HG03571 (cell line): ENCODE data around the gene SNUPN.
"Not testable (repeated sequence)": the region's sequence is repeated elsewhere in the genome, so short reads cannot be mapped to it uniquely, and the experiment has no call there.

Experiments used
- ATAC-seq: cut with Tn5 transposase; IDR thresholded peaks from one replicate; pipeline ENCODE4 v1.9.1; 2021; ENCODE audit not compliant: unreplicated experiment

Gene SNUPN

DNA sequence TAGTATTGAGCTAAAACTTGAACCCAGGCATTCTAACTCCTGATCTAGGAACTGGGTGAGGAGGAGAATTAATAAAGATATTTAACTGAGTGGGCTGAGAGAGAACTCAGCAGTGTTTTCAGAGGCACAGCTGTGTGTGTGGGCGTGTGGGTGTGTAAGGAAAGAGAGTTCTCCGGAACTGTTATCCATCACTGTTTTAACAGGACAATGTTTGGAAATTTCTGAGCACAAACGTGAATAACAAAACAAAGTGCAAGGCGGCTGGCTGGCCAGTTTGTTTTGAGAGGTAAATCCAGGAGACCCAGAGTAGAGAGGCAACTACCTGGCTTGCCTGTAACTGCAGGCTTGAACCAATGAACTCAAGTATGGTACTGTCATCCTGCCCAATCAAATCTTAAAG is 41.4 kb downstream of the SNUPN start:
- ATAC-seq: no peak

DNA sequence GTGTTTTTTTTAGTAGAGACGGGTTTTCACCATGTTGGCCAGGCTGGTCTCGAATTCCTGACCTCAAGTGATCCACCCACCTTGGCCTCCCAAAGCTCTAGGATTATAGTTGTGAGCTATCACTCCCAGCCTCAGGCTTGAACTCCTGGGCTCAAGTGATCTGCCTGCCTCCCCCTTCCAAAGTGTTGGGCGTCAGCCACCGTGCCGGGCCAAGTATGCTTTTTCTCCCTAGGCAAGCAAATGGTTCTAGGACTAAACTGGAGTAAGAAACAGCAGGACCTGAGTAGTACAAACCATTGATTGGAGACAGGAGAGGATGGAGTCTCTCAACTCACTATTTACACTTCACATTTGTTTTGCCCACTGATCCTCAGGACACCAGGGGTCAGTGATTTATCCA is 41.8 kb downstream of the SNUPN start:
- ATAC-seq: no peak

DNA sequence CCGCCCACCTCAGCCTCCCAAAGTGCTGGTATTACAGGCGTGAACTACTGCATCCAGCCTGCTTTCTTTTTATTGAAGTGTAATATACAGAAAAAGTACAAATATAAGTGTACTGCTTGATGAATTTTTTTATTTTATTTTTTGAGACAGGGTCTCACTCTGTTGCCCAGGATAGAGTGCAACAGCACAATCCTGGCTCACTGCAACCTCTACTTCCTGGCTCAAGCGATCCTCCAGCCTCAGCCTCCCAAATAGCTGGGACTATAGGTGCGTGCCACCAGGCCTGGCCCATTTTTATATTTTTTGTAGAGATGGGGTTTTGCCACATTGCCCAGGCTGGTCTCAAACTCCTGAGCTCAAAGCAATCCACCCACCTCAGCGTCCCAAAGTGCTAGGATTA is 42.6 kb downstream of the SNUPN start:
- not testable (repeated sequence) for ATAC-seq

DNA sequence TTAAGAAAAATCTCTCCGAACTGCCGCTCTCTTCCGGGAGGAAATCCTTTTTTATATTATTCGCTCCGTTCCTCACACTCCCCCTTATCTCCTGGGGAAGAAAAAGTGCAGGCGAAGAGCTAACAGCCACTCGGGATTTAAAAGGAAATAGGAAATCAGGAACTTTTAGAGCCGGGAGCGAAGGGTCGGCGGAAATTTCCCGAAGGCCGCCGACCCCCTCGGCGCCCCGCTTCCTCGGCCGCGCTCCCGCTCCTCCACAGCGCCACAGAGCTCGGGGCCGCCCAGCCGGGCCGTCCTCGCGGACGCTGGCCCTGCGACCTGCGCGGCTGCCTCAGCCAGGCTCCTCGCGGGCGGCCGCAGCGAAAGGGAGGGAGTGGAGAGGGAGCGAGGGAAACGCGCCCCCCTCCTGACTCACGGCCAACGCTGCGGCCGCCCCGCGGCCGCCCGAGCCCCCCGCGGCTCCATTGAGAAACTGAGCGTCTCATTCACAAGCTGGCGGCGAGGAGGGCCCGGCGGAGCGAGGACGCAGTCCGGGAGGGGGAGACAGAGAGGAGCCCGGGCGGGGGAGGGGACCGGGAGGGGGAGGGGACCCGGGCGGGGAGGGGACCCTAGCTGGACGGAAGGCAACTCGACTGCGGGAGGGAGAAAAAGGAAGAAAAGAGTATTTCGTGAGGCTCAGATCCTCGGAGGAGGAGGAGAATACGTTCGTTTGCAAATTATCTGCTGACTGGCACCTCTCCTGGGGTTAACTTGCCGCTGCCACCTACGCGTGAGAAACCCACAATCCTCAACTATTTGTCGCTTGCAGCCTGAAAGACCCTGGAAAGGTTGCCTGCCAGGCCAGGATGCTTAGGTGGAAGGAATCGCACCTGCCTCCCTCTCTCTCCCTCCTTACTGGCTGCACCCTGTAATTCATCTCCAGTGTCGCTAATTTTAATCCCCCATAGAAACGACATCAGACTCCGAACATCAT is 46.3 kb downstream of the SNUPN start, which contains the start of gene PTPN9:
Gene PTPN9, minus strand, starts transcription at position 368 of the 973 bp plus-strand sequence. CDS start 539 bp downstream, outside the sequence.
- no peak for ATAC-seq

DNA sequence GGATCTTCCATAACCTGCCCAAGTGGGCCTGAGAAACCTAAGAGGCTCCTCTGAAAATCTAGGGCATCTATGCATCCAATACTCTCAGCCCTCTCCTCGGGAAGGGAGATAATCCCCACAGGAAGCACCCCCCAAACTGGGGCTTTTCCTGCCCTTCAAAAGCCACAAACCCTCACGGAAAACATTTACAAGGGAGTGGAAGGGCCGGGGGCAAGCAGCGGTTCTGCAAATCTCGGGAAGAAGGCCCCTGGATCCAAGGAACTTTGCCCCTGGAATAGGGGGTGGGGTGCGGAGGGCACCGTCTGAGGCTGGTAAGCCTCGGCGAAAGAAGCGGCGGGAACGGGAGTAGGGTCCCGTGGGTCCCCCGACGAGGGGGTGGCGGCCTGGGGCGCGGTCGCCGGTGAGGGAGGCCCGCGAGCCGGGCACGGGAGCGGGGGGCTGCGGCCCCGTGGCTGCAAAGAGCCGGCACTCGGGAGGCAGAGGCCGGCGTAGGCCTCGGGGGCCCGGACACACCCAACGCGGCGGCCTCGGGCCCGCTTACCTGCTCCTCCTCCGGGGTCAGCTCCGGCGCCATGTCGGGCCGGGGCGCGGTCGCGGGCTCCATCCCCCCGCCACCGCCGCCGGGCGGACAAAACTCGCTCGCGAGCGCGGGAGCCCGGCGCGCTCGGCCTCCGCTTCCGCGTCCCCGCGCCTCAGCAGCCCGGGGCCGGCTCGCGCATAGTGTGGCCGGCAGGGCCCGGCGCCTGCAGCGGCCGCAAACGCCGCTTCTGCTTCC is 47.2 kb downstream of the SNUPN start:
- no peak for ATAC-seq

DNA sequence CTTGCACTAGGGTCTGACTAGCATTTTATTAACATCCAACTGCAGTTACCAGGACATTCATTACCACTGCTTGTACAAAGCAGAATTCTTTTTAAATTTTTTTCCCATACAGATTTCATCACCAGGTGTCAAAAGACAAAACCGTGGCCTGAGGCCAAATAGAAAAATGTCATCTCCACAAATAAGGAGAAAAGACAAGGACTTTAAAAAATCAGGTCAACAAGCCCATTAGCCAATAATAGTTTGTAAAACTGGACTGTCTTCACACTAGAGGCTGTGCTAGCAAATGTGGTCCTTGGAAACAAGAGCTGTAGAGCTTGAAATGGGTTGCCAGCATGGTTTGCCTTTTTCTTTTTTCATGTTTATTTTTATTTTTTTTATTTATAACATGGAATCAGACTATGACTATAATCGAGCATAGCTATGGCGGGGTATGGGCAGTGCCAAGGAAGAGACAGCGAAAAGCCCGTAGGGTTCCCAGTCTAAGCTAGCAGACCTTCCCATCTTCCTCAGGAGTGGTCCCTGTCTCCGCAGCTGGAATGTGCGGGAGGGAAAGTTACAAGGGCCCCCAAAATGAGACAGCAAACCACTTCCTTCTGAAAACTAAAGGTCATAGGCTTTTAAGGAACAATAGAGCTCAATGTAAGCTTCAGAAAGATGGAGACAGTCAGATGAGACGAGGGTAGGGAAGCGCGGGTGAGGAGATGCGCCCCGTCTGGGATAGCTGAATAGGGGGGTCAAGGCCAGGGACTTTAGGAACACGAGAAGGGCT is 47.9 kb downstream of the SNUPN start:
- no peak for ATAC-seq

DNA sequence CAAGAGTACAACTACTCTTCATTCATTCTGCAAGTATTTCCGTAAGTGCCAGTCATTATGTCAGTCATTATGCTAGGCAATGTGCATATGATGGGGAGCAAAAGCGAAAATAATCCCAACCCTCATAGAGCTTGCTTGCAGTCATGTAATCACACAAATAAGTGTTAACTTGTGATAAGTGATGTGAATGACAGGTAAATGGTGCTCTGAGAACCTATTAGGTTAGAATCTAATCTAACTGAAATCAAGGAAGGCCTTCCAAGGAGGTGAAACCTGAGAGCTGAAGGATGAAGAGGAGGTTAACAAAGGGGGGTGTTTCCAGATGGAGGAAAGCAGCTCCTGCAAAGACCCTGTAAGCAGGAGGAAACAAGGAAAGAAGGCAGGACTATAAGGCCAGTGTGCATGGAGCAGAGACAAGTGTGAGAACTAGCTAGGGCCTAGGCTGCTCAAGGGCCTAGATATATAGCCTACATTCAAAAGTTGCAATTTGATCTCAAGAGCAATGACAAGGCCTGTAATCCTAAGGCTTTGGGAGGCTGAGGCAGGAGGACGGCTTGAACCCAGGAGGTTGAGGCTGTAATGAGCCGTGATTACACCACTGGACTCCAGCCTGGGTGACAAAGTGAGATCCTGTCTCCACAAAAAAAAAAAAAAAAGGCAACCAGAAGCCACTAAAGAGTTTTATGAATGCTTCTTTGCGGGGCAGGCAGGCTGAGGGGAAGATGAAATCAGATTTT is 51.7 kb downstream of the SNUPN start:
- no peak for ATAC-seq

DNA sequence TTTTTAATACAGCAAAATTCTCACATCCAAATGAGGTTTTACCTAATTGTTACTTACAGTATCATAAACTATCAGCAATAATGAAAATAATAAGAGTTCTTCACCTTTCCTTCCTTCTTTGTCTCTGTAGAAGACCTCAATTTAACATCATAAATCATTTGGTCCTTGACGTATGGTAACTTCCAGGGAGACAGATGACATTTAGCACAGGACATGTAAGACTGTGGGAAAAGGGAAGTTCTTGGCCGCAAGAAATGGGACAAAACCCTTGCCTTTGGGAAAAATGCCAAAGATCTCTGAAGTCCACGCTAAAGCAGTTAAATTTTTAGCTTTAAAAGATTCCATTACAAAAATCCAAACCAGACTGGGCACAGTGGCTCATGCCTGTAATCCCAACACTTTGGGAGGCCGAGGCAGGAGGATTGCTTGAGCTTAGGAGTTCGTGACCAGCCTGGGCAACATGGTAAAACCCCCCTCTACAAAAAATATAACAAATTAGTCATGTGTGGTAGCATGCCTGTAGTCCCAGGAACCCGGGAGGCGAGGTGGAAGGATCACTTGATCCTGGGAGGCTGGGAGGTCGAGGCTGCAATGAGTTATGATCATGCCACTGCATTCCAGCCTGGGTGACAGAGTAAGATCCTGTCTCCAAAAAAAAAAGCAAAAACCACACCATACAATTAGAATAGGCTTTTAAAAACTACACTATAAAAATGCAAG is 55.2 kb downstream of the SNUPN start:
- no peak for ATAC-seq

DNA sequence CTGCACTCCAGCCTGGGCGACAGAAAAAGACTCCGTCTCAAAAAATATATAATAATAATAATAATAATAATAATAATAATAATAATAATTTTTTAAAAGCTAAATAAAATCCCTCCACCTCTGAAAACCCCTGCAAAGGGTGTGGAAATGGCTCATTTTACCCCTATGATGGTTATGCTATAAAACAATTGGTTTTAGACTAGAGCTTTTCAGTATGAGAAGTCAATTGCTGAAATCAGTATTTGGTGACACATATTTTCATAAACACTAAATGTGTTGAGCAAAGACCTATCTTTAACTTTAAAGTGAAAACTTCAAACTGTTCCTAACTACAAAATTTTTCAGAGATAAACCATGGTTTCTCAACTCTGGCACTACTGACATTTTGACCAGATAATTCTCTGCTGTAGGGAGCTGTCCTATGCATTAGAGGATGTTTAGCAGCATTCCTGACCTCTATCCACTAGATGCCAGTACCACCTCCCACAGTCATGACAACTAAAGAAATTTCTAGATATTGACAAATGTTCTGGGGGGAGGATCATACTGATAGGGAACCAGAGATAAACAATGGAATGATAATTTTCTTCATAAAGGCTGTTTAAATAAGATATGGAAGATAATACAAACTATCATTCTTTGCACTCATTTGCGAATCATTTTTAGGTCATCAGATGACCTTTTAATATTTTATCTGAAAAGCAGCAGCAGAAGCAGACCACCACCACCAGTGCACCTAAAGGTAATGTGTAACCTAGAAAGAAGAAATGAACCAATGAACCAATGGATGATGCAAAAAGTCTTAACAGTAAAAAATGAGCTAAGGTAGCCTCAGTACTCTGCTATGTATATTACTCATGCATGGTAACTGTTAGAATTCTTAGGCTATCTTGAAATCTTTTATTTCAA is 60.2 kb downstream of the SNUPN start:
- no peak for ATAC-seq

DNA sequence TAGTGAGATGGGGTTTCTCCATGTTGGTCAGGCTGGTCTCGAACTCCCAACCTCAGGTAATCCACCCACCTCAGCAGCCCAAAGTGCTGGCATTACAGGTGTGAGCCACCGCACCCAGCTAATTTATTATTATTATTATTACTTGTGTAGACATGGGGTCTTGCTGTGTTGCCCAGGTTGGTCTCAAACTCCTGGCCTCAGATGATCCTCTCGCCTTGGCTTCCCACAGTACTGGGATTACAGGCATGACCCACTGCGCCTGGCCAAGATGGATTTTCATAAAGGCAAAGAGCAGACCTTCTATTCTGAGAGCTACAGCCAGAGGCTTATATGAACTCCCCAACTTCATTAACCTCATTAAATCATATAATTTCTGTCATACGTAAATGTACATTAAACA is 63.6 kb downstream of the SNUPN start:
- ATAC-seq: no peak

DNA sequence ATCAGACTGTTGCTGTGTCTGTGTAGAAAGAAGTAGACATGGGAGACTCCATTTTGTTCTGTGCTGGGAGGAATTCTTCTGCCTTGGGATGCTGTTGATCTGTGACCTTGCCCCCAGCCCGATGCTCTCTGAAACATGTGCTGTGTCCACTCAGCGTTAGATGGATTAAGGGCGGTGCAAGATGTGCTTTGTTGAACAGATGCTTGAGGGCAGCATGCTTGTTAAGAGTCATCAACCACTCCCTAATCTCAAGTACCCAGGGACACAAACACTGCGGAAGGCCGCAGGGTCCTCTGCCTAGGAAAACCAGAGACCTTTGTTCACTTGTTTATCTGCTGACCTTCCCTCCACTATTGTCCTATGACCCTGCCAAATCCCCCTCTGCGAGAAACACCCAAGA is 66.2 kb downstream of the SNUPN start:
- ATAC-seq: not testable (repeated sequence)

DNA sequence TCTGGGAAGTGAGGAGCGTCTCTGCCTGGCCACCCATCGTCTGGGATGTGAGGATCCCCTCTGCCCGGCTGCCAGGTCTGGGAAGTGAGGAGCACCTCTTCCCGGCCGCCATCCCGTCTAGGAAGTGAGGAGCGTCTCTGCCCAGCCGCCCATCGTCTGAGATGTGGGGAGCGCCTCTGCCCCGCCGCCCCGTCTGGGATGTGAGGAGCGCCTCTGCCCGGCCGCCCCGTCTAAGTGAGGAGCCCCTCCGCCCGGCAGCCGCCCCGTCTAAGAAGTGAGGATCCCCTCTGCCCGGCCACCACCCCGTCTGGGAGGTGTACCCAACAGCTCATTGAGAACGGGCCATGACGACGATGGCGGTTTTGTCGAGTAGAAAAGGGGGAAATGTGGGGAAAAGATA is 66.6 kb downstream of the SNUPN start:
- not testable (repeated sequence) for ATAC-seq

DNA sequence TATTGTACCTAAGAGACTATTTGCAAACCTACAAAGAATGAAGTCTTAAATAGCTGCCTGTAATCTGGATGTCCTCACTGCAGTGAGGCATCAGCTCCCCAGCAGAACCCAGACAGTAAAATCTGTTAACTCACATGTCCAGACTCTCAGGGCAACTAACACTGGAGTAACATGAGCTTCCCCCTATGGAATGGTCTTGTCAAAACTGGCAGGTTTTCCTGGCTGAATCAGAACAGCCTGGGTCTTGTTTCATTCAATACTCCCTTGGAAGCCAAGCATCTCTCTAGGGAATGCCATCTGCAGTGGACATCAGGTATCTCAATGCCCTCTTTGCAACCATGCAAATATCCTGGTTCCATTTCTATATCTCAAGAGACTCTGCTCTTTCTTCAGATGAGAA is 70.8 kb downstream of the SNUPN start:
- ATAC-seq: no peak

DNA sequence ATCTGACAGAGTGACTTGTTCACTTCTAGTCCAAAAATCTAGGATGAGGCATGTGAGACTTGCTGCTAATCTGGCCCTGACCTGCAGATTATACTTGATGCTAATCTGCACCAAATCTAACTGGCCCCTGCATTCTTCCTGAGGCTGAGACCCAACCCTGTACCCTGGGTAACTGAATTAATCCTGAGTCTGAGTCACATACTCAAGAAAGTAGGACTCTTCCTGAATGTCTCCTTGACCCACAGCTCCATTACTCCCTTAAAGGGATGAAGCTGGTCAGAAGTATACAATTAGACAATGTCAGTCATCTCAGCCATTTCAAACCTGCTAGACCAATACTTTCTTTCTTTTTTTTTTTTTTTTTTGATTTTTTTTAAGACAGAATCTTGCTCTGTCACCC is 71.9 kb downstream of the SNUPN start:
- ATAC-seq: no peak

DNA sequence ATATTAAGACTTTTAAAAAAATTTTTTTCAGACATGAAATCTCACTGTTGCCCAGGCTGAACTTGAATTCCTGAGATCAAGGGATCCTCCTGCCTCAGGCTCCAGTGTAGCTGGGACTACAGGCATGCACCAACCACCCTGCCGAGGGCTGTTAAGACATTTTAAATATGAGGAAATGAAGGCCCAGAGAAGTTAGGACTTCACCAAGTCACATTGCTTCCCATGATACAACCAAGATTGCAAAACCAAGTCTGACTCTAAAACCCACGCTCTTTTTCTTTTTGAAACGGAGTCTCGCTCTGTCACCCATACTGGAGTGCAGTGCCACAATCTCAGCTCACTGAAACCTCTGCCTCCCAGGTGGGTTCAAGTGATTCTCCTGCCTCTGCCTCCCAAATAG is 74.4 kb downstream of the SNUPN start:
- ATAC-seq: no peak
